Lower lobe of right lung (tissue), 2 donors: Measurements from ENCODE around the gene DGLUCY. TPM values are rescaled to one million over a fixed set of nuclear protein-coding genes. Genes with fewer than 3 reads are reported as not detected.

Experiments used
- ATAC-seq, 2 donors: fragments of 200-7000 bp; cut with Tn5 transposase; one replicate each; pipeline ENCODE4 v1.9.1; 2020 to 2022; ENCODE audit warnings: mild to moderate bottlenecking in 2 of 2, moderate library complexity in 2 of 2
- DNase-seq: peaks from one replicate; pipeline ENCODE4 v3.0.0-alpha.2; 2020
- H3K27ac ChIP-seq: fragments of 200-600 bp; one replicate; pipeline ENCODE4 v1.8.0; 2022
- H3K27me3 ChIP-seq: fragments of 200-600 bp; one replicate; pipeline ENCODE4 v1.8.0; 2022; ENCODE audit warnings: low read depth
- H3K36me3 ChIP-seq: fragments of 200-600 bp; one replicate; pipeline ENCODE4 v1.8.0; 2022; ENCODE audit warnings: mild to moderate bottlenecking
- H3K4me1 ChIP-seq: fragments of 200-600 bp; one replicate; pipeline ENCODE4 v1.8.0; 2022
- H3K4me3 ChIP-seq: fragments of 200-600 bp; one replicate; pipeline ENCODE4 v1.8.0; 2022; ENCODE audit warnings: mild to moderate bottlenecking
- H3K9me3 ChIP-seq: fragments of 200-600 bp; one replicate; pipeline ENCODE4 v1.8.0; 2022
- intact Hi-C: fragments of 100-400 bp; cut with DNase I; formaldehyde crosslinking; loops from one replicate; pipeline ENCODE4 v1.11.0; 2022
- total RNA-seq: library from RNA; stranded (reverse); fragmentation: NEBNext Ultra II Directional; extraction: Animal tissue kit (Norgen Biotek cat#: 25700); gene quantifications from one replicate; pipeline ENCODE4 v1.2.1, GENCODE V29; 2021
- TF ChIP-seq, protein P1 (sequence below): fragments of 200-600 bp; IDR thresholded peaks from one replicate; pipeline ENCODE4 v1.8.0; 2022; ENCODE audit warnings: antibody characterized with exemption, mild to moderate bottlenecking
- donor health status: DM: no; HTN: yes; CAD: no; lungs with severe emphysema.

Gene DGLUCY
- total RNA-seq, 1 donor from 2014 or later: 102 TPM

DNA sequence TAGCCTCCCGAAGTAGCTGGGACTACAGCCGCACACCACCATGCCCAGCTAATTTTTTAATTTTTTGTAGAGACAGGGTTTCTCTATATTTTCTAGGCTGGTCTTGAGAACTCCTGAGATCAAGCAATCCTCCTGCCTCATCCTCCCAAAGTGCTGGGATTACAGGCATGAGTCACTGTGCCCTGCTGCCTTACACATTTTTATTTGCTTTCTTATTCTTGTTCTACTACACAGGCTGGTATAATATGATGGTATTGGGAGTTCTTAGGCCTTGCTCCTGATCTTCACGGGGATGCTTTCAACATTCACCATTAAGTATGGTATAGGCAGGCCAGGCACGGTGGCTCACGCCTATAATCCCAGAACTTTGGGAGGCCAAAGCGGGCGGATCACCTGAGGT lies 21.2 kb downstream of the DGLUCY start:
- no peak for ATAC-seq
- Histone ChIP-seq H3K36me3 (peaks cover 44% of the 10 kb centered on the region), H3K27ac (no peak overlapping the region), H3K9me3 (no peaks in the 10 kb centered on the region), H3K4me1 (no peaks in the 10 kb centered on the region), H3K27me3 (no peaks in the 10 kb centered on the region), H3K4me3 (no peak overlapping the region)
- TF ChIP-seq, protein P1, sequence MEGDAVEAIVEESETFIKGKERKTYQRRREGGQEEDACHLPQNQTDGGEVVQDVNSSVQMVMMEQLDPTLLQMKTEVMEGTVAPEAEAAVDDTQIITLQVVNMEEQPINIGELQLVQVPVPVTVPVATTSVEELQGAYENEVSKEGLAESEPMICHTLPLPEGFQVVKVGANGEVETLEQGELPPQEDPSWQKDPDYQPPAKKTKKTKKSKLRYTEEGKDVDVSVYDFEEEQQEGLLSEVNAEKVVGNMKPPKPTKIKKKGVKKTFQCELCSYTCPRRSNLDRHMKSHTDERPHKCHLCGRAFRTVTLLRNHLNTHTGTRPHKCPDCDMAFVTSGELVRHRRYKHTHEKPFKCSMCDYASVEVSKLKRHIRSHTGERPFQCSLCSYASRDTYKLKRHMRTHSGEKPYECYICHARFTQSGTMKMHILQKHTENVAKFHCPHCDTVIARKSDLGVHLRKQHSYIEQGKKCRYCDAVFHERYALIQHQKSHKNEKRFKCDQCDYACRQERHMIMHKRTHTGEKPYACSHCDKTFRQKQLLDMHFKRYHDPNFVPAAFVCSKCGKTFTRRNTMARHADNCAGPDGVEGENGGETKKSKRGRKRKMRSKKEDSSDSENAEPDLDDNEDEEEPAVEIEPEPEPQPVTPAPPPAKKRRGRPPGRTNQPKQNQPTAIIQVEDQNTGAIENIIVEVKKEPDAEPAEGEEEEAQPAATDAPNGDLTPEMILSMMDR: no peak
- no peak for DNase-seq
- intact Hi-C loops: no loop called here

DNA sequence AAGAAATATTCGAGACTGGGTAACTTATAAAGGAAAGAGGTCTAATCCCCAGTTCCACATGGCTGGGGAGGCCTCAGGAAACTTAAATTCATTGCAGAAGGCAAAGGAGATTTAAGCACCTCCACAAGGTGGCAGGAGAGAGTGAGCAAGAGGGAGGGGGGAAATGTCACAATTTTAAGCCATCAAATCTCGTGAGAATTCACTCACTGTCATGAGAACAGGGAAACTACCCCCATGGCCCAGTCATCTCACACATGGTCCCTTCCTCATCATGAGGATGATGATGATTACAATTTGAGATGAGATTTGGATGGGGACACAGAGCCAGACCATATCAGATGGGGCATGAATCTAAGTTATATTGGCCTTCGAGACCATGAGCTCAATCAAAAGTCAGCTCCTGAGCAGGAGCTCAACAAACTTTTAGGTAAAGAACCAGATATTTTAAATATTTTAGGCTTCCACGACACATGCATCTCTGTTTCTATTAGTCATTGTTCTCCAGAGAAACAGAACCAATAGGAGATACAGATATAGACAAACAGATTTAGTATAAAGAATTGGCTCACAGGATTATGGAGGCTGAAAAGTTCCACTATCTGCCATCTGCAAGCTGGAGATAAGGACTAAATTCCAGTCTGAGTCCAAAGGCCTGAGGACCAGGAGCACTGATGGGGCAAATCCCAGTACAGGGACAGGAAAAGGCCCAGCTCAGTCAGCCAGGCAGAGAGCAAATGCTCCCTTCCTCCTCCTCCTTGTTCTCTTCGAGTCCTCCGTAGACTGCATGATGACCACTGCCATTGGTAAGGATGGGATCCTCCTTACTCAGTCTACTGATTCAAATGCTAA lies 24.9 kb downstream of the DGLUCY start:
- intact Hi-C loops: no loop called here
- Histone ChIP-seq H3K27me3 (no peaks in the 10 kb centered on the region), H3K4me3 (no peak overlapping the region), H3K4me1 (peaks cover 20% of the 10 kb centered on the region), H3K27ac (no peak overlapping the region), H3K36me3 (peaks cover 22% of the 10 kb centered on the region), H3K9me3 (no peaks in the 10 kb centered on the region)
- TF ChIP-seq, protein P1: peak; percentile 53
- DNase-seq (no peak), ATAC-seq (peak; percentile 28 to 60)

DNA sequence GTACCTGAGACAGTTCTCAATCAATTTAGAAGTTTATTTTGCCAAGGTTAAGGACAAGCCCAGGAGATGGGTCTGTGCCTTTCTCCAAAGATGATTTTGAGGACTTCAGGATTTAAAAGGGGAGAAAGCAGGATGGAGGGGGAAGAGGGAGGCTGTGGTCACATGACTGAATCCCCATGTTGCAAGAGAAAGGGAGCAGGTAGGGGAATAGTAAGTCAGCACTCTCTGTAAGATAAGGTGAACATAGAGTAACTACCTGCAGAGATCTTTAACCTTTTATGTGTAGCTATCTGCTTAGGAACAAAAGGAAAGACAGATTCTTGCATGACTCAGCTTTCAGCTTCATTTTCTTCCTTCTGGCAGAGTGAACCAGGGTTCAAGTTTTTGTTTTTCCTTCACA lies 25.9 kb downstream of the DGLUCY start:
- Histone ChIP-seq H3K27ac (no peak overlapping the region), H3K27me3 (no peaks in the 10 kb centered on the region), H3K36me3 (peaks cover 13% of the 10 kb centered on the region), H3K4me1 (peaks cover 31% of the 10 kb centered on the region), H3K4me3 (no peak overlapping the region), H3K9me3 (no peaks in the 10 kb centered on the region)
- DNase-seq (no peak), ATAC-seq (no peak)
- intact Hi-C loops: no loop called here
- TF ChIP-seq, protein P1: no peak

DNA sequence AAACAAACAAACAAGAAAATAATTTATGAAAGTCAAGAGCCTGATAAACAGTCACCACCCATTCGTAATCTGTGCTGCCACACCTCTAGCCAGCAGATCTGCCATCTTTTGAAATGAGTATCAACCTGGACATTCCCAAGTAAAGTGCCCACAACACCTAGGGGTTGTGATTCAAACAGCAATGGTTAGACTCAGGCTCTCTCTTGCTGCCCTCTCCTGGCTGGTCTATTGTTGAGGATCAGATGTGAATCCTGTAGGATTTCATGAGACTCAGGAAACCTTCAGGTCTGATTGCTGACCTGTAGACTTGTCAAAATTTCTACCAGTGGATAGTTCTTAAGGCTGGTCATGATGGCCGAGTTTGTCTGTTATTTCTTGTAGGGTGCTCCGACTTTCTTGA lies 26.8 kb downstream of the DGLUCY start:
- Histone ChIP-seq H3K4me3 (no peak overlapping the region), H3K27ac (no peak overlapping the region), H3K4me1 (peaks cover 32% of the 10 kb centered on the region), H3K36me3 (peaks cover 14% of the 10 kb centered on the region), H3K27me3 (no peaks in the 10 kb centered on the region), H3K9me3 (no peaks in the 10 kb centered on the region)
- intact Hi-C loops: no loop called here
- TF ChIP-seq, protein P1: peak; percentile 17
- DNase-seq (no peak), ATAC-seq (no peak)

DNA sequence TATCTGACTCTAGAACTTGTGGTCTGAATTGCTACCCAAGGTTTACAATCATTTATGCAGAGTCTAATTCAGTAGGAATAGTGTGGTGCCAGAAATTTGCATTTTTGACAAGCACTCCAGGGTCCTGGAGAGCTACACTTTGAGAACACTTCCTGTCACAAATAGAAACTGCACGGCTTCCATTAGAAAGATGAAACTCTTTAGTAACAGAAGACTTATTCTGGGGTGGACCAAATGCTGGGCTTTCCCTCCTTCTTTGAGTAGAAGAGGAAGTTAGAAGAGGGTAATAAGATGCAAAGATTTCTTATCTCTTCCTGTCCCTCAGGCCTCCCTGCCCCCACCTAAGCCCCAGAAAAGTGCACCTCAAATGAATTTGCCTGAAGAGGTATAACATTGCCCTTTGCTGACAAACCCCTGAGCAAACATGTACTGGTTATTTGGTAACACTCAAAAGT lies 28.4 kb downstream of the DGLUCY start:
- no peaks in the 10 kb centered on the region for H3K9me3 ChIP-seq
- ATAC-seq (peak; percentile 52 to 60), DNase-seq (no peak)
- H3K36me3 ChIP-seq: peaks cover 30% of the 10 kb centered on the region
- no peaks in the 10 kb centered on the region for H3K27me3 ChIP-seq
- H3K27ac ChIP-seq: peak overlapping the region; percentile 39
- peaks cover 32% of the 10 kb centered on the region for H3K4me1 ChIP-seq
- intact Hi-C loops: no loop called here
- TF ChIP-seq, protein P1: no peak
- H3K4me3 ChIP-seq: no peak overlapping the region
